H9 (cell line): ENCODE measurements around the gene PREX1. TPM values are rescaled to one million over a fixed set of nuclear protein-coding genes. Genes with fewer than 3 reads are reported as not detected.

Source experiments
- DNase-seq: peaks from one replicate; pipeline ENCODE4 v3.0.0-alpha.2; 2017
- H2AFZ ChIP-seq: one replicate; pipeline ENCODE4 v1.6.1; 2013; ENCODE audit warnings: mild to moderate bottlenecking, low read length, control low read depth, moderate library complexity
- H2AK5ac ChIP-seq: 2 replicates; pipeline ENCODE4 v1.6.1; 2013; ENCODE audit warnings: low read length, control low read depth, mixed read lengths; ENCODE audit not compliant: insufficient read length
- H2BK120ac ChIP-seq: one replicate; pipeline ENCODE4 v1.6.1; 2013; ENCODE audit warnings: low read depth, mild to moderate bottlenecking, low read length, control low read depth, inconsistent platforms; ENCODE audit not compliant: poor library complexity, severe bottlenecking
- H2BK12ac ChIP-seq: 2 replicates; pipeline ENCODE4 v1.6.1; 2013; ENCODE audit warnings: low read length, control low read depth, mixed read lengths, low read depth; ENCODE audit not compliant: insufficient read length
- H2BK15ac ChIP-seq: 2 replicates; pipeline ENCODE4 v1.6.1; 2013; ENCODE audit warnings: low read depth, low read length, control low read depth
- H2BK20ac ChIP-seq: one replicate; pipeline ENCODE4 v1.6.1; 2013; ENCODE audit warnings: low read depth, mild to moderate bottlenecking, low read length, control low read depth, inconsistent platforms; ENCODE audit not compliant: poor library complexity, severe bottlenecking
- H2BK5ac ChIP-seq: 2 replicates; pipeline ENCODE4 v1.6.1; 2013; ENCODE audit warnings: low read length, control low read depth, mixed read lengths; ENCODE audit not compliant: insufficient read length
- H3K14ac ChIP-seq: 2 replicates; pipeline ENCODE4 v1.6.1; 2013; ENCODE audit warnings: low read length, control low read depth; ENCODE audit not compliant: insufficient read depth
- H3K18ac ChIP-seq: 2 replicates; pipeline ENCODE4 v1.6.1; 2013; ENCODE audit warnings: low read depth, mild to moderate bottlenecking, mixed read lengths, low read length, control low read depth; ENCODE audit not compliant: insufficient read length
- H3K23ac ChIP-seq: 2 replicates; pipeline ENCODE4 v1.6.1; 2013; ENCODE audit warnings: low read length, control low read depth, mixed read lengths, low read depth; ENCODE audit not compliant: insufficient read length
- H3K23me2 ChIP-seq: 2 replicates; pipeline ENCODE4 v1.6.1; 2013; ENCODE audit warnings: low read depth, mild to moderate bottlenecking, mixed read lengths, low read length, control low read depth; ENCODE audit not compliant: insufficient read length, poor library complexity, severe bottlenecking
- H3K27ac ChIP-seq: 2 replicates; pipeline ENCODE4 v1.5.1; 2013; ENCODE audit warnings: low read length, control low read depth, mixed read lengths, low read depth; ENCODE audit not compliant: insufficient read length
- H3K27me3 ChIP-seq: 2 replicates; pipeline ENCODE4 v1.6.1; 2013; ENCODE audit warnings: low read length, control low read depth, inconsistent platforms; ENCODE audit not compliant: insufficient read depth
- H3K4ac ChIP-seq: 2 replicates; pipeline ENCODE4 v1.6.1; 2013; ENCODE audit warnings: low read depth, mild to moderate bottlenecking, control low read depth, inconsistent platforms, low read length, moderate library complexity
- H3K4me1 ChIP-seq: 2 replicates; pipeline ENCODE4 v1.6.1; 2013; ENCODE audit warnings: low read length, control low read depth, inconsistent platforms; ENCODE audit not compliant: insufficient read depth
- H3K4me2 ChIP-seq: 2 replicates; pipeline ENCODE4 v1.6.1; 2013; ENCODE audit warnings: low read length, control low read depth, mixed read lengths; ENCODE audit not compliant: insufficient read length, insufficient read depth
- H3K56ac ChIP-seq: 2 replicates; pipeline ENCODE4 v1.6.1; 2013; ENCODE audit warnings: low read depth, mild to moderate bottlenecking, mixed read lengths, low read length, control low read depth; ENCODE audit not compliant: insufficient read length
- H3K79me1 ChIP-seq: 2 replicates; pipeline ENCODE4 v1.6.1; 2013; ENCODE audit warnings: low read depth, mild to moderate bottlenecking, moderate library complexity, low read length, control low read depth, inconsistent platforms; ENCODE audit not compliant: insufficient read depth, poor library complexity, severe bottlenecking
- H3K79me2 ChIP-seq: 2 replicates; pipeline ENCODE4 v1.6.1; 2013; ENCODE audit warnings: low read length, control low read depth, inconsistent platforms; ENCODE audit not compliant: insufficient read depth
- H3K9ac ChIP-seq: 2 replicates; pipeline ENCODE4 v1.6.1; 2013; ENCODE audit warnings: low read length, control low read depth, mixed read lengths; ENCODE audit not compliant: insufficient read length; ENCODE audit errors: extremely low read depth
- H3K9me3 ChIP-seq: one replicate; pipeline ENCODE4 v1.6.1; 2013; ENCODE audit warnings: low read depth, low read length, inconsistent platforms; ENCODE audit not compliant: control insufficient read depth
- H3T11ph ChIP-seq: one replicate; pipeline ENCODE4 v1.6.1; 2013; ENCODE audit warnings: mild to moderate bottlenecking, low read length, control low read depth, inconsistent platforms
- H4K20me1 ChIP-seq: one replicate; pipeline ENCODE4 v1.6.1; 2013; ENCODE audit not compliant: control insufficient read depth, insufficient read length, insufficient read depth
- H4K5ac ChIP-seq: 2 replicates; pipeline ENCODE4 v1.6.1; 2013; ENCODE audit warnings: low read depth, mild to moderate bottlenecking, mixed read lengths, low read length, control low read depth; ENCODE audit not compliant: insufficient read length
- H4K8ac ChIP-seq: replicated peaks from 2 replicates; pipeline ENCODE4 v1.6.1; 2013; ENCODE audit warnings: low read length, control low read depth, mixed read lengths, low read depth; ENCODE audit not compliant: insufficient read length
- H4K91ac ChIP-seq: 2 replicates; pipeline ENCODE4 v1.6.1; 2013; ENCODE audit warnings: low read depth, mild to moderate bottlenecking, moderate library complexity, mixed read lengths, low read length, control low read depth; ENCODE audit not compliant: insufficient read length
- H3K27ac Mint-ChIP-seq, 3 experiments: 2 replicates in 2 of 3; 3 replicates in 1 of 3; pipeline ENCODE4 v1.8.0; 2020 to 2021; ENCODE audit warnings: mixed read lengths in 3 of 3, mild to moderate bottlenecking in 1 of 3, moderate library complexity in 1 of 3
- H3K27me3 Mint-ChIP-seq: 2 replicates; pipeline ENCODE4 v1.8.0; 2021; ENCODE audit warnings: low read depth, mild to moderate bottlenecking, moderate library complexity, mixed read lengths
- H3K36me3 Mint-ChIP-seq, 3 experiments: 2 replicates in 2 of 3; 3 replicates in 1 of 3; pipeline ENCODE4 v1.8.0; 2020 to 2021; ENCODE audit warnings: low read depth in 3 of 3, mixed read lengths in 3 of 3; ENCODE audit not compliant: insufficient read depth in 1 of 3
- H3K4me1 Mint-ChIP-seq, 2 experiments: 2 replicates each; pipeline ENCODE4 v1.8.0; 2020; ENCODE audit warnings: mixed read lengths in 2 of 2
- H3K4me3 Mint-ChIP-seq, 2 experiments: 2 replicates in 1 of 2; 3 replicates in 1 of 2; pipeline ENCODE4 v1.8.0; 2020 to 2021; ENCODE audit warnings: mild to moderate bottlenecking in 2 of 2, mixed read lengths in 2 of 2, moderate library complexity in 1 of 2
- H3K9me3 Mint-ChIP-seq, 2 experiments: 2 replicates in 1 of 2; 3 replicates in 1 of 2; pipeline ENCODE4 v1.8.0; 2020; ENCODE audit warnings: mild to moderate bottlenecking in 2 of 2, mixed read lengths in 2 of 2, moderate library complexity in 1 of 2
- CTCF ChIP-seq: fragments of 200-600 bp; sonication (generic); conservative IDR thresholded peaks from 3 replicates; pipeline ENCODE4 v1.8.0; 2021; ENCODE audit warnings: antibody characterized with exemption, mild to moderate bottlenecking
- WGBS: extraction: QIAGEN DNeasy Blood & Tissue Kit; methylation state at CpG from one replicate; pipeline ENCODE4 v1.1.7; 2013; ENCODE audit warnings: missing lambda C conversion rate, low lambda C conversion rate, mixed read lengths; ENCODE audit not compliant: insufficient read length; ENCODE audit errors: extremely low coverage; 5-methylcytosine and 5-hydroxymethylcytosine counted together
- total RNA-seq: library from RNA; stranded (reverse); gene quantifications from 2 replicates; pipeline ENCODE4 v1.2.1, GENCODE V29; 2021

PREX1 gene
- total RNA-seq, 1 experiment from 2014 or later, result 6.6 TPM

- no peaks in the 10 kb centered on the region for H3K9me3 ChIP-seq
- no peak overlapping the region for H4K5ac ChIP-seq
- Mint-ChIP-seq H3K36me3 (peaks cover 0 to 9% (median 2%) of the 10 kb centered on the region in 3 experiments; a peak in 1 of 7 replicates), H3K27me3 (peaks cover 6% of the 10 kb centered on the region), H3K4me3 (no peak overlapping the region), H3K27ac (no peak overlapping the region), H3K4me1 (peaks cover 19 to 32% of the 10 kb centered on the region in 2 experiments), H3K9me3 (peaks cover 0 to 4% of the 10 kb centered on the region in 2 experiments; a peak in 4 of 5 replicates)
- H3T11ph ChIP-seq, result no peak overlapping the region
- H3K4ac ChIP-seq, result no peak overlapping the region
- no peak overlapping the region for H3K4me2 ChIP-seq
- no peak overlapping the region for H2AK5ac ChIP-seq
- no peaks in the 10 kb centered on the region for H3K4me1 ChIP-seq
- H3K18ac ChIP-seq, result no peak overlapping the region
- no peak overlapping the region for H4K91ac ChIP-seq
- H3K14ac ChIP-seq, result no peak overlapping the region
- no peaks in the 10 kb centered on the region for H3K23me2 ChIP-seq
- H2BK120ac ChIP-seq, result no peak overlapping the region
- no peak overlapping the region for H2BK5ac ChIP-seq
- H3K9ac ChIP-seq, result no peak overlapping the region
- H3K79me2 ChIP-seq, result no peaks in the 10 kb centered on the region
- H4K20me1 ChIP-seq, result no peaks in the 10 kb centered on the region
- no peak overlapping the region for H3K56ac ChIP-seq
- H2BK15ac ChIP-seq, result no peak overlapping the region
- no peak overlapping the region for H3K27ac ChIP-seq
- H4K8ac ChIP-seq, result no peak overlapping the region
- no peak overlapping the region for H2AFZ ChIP-seq
- no peak for TF ChIP-seq CTCF
- H2BK12ac ChIP-seq, result no peak overlapping the region
- no CpG with 5 or more reads among the region's 4 CpGs for WGBS
- DNase-seq, result no peak
- H3K23ac ChIP-seq, result no peak overlapping the region
- no peaks in the 10 kb centered on the region for H3K27me3 ChIP-seq
- no peaks in the 10 kb centered on the region for H3K79me1 ChIP-seq
- no peak overlapping the region for H2BK20ac ChIP-seq
Observed at GRCh38 chr20:48800177-48800576, 27.6 kb downstream of the PREX1 start.
